NCI-H2171 treated with DMSO at 0.1 percent for 48 hours (cell line): ENCODE results near the gene PZP.

Experiments
- DNase-seq: peaks from one replicate; lab custom pipeline; 2025; lab: John Stamatoyannopoulos, UW

The PZP gene

DNA sequence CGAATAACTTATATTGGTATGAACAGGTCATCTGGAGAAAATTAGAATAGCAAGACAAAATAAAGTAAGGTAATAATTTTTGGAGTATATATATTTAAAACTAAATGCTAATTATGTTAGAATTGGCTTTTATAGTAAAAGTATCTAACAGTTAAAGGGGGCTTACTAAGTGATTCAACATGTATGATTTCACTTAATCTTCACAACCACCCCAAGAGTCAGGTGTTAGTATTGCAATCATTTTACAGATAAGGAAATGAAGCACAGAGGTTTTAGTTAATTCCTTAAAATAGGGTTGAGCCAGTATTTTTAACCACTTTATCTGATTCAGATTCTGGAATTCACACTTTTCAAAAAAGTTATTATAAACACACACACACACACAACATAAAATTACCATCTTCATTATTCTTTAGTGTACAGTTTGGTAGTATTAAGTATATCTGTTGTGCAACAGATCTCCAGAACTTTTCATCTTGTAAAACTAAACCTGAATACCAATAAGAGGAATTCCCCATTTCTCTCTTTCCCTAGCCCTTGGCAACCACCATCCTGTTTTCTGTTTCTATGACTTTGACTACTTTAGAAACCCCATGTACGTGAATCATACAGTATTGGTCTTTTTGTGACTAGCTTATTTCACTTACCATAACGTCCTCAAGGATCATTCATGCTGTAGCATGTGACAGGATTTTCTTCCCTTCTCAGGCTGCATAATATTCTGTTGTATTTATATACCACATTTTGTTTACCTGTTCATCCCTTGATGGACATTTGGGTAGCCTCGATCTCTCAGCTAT lies 104.9 kb downstream of the PZP start:
- no peak for DNase-seq

DNA sequence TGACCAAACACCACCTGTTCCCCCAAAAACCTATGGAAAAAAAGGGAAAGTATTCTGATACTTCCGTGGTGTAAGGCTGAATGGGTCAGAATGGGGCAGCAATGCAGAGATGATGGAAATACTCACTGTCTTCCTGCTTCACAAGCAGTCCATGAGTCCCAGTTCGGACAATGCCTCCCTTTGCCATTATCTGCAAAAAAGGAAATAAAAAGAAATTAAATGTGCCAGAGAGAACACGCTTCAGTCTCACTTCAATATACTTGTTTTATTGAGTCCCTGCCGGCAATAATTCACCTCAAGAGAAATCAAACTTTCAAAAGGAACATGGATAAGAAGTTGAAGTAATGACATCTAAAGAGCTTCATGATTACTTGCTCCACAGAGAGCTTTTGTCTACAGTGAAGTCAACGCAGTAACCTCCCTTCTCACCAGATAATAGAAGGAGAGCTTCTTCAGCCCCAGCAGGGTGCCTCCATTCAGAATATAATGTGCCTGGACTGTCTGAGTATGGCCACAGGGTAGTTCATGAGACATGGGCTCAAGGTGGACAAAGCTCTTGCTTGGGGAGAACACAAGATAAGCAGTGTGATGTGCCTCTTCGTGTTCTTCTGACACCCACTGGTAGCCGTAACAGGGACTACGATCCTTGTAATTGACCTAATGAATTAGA lies 107.0 kb downstream of the PZP start:
- DNase-seq = no peak

DNA sequence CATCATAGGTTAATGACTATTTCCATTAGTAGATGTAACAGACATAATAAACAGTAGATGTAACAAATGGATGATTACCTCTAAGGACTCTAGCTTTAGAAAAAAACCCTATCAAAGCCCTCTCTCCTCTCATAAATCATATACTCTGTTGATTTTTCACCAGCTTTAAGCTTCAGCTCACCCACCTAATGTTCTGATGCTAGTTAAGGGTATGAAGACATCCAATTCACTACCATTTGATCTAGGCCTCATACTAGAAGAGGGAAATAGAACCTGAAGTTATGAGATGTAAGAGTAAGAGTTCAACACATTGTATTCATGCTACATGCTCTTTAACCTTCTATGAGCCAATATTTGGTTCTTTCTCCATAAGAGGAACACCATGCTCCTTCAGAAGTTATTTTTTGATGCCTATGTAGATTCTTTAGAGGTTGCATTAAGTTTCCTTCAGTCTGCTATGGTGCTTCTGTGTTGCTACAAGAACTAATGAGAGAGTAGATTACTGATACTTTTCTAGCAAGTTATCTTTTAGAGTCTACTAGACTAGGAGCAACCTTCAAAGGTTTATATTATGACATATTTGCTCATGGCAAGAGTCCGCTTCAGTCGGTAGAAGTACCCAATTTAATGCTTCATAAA lies 108.5 kb downstream of the PZP start:
- no peak for DNase-seq
